Esophagus mucosa (tissue), 1 donor: ENCODE results near the gene SERGEF. TPM values are rescaled to one million over a fixed set of nuclear protein-coding genes. Genes with fewer than 3 reads are reported as not detected.

ENCODE experiments used
- ATAC-seq: fragments of 200-7000 bp; cut with Tn5 transposase; one replicate; pipeline ENCODE4 v1.9.1; 2020
- total RNA-seq: library from RNA; stranded (reverse); gene quantifications from one replicate; pipeline ENCODE4 v1.2.4, GENCODE V29; 2023
- donor health status: DM: yes; HTN: yes; CAD: no.

SERGEF gene
- total RNA-seq, 1 donor from 2014 or later: 17.1 TPM

- no peak for ATAC-seq
Observed at GRCh38 chr11:17855531-17856290, 157.1 kb downstream of the SERGEF start.

DNA sequence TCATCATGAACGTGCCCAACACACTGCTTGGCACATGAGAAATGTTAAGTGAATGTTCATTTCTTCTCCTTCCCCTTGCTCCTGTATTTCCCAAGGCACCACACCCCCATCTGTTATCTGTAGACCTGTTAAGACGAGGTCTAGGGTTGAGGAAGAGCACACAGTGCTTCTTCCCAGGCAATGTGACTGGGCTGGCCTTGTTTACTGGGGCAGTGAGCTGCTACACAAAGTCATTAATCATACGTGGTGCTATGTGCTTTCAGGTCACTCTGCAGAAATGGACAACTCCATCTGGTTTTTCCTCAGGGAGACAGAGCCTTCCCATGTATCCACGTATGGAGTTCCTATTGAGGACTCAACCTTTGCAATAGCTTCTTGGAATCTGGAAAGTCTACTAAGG lies 159.6 kb downstream of the SERGEF start:
- ATAC-seq: no peak

GRCh38 chr11:17852246-17852645 lies 160.6 kb downstream of the SERGEF start:
- ATAC-seq: no peak

GRCh38 chr11:17851697-17852096 lies 161.2 kb downstream of the SERGEF start:
- ATAC-seq: no peak

- no peak for ATAC-seq
Observed at GRCh38 chr11:17850336-17850735, 162.5 kb downstream of the SERGEF start.

- no peak for ATAC-seq
Observed at GRCh38 chr11:17848715-17849114, 164.1 kb downstream of the SERGEF start.

DNA sequence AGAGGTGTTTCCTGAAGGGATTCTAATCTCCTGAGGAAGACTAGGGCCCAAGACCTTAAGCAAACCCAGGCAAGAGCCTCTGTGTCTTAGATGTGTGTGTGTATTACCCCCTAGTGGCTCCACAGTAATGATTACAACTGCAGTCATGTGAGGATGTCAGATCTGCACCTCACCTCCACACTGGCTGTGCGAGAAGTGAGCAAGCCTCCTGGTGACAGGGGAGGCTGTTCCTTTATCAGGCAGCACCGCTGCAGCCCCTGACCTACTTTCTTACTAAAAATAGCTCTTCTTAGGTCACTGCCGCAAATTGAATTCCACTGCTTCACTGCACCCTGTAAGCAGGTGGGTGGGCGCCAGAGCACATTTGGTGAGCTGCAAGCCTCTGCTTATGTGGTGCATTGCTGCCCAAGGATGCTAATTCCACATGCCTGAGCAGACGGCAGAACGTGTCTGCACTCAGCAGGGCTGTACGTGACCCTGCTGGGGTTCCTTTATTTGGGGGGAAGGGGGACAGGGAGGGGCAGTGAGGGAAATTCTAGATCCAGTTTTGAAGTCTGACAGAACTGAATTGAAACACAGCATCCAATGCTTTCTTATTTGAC lies 165.9 kb downstream of the SERGEF start:
- ATAC-seq: no peak

GRCh38 chr11:17845431-17845881 lies 167.4 kb downstream of the SERGEF start:
- peak; percentile 43 for ATAC-seq

GRCh38 chr11:17840101-17840548 lies 172.7 kb downstream of the SERGEF start:
- no peak for ATAC-seq

DNA sequence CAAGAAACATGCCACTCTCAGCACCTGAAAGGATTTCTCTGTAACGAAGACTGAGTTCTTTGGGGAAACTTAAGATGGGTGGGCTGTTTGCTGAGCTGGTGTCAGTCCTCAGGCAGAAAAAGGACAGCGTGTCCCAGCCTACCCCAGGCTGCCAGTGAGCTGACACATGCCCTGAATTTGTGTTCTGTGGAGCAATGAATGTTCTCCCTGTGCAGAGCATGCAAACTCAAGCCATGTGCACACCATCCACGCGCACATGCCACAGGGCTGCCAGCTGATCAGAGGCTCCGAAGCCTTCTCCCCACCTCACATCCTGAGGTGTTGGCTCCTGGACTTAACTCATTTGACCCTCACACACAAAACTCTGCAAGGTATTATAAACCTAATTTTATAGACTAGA lies 173.4 kb downstream of the SERGEF start:
- no peak for ATAC-seq

- no peak for ATAC-seq
Observed at GRCh38 chr11:17838102-17838501, 174.7 kb downstream of the SERGEF start.

- ATAC-seq: no peak
Observed at GRCh38 chr11:17831883-17832282, 181.0 kb downstream of the SERGEF start.

DNA sequence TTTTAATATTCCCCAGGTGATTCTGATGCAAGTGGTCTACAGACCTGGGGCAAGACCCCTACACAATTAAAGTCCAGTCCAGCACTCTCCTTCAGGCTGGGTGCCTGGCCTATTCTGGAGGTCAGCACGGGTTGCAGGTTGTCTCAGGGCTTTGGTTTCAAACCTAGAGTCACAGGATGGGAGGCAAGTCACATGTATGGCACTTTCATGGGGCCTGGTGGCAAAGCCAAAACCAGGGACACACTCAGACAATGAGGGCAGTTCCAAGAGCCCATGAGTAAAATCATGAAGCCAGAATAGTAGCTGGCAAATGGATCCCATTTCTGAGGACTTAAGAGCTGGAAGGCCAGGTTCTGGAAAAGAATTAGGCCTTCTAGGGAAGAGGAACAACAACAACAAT lies 181.6 kb downstream of the SERGEF start:
- ATAC-seq: no peak

- ATAC-seq: no peak
Observed at GRCh38 chr11:17828311-17828751, 184.5 kb downstream of the SERGEF start.

DNA sequence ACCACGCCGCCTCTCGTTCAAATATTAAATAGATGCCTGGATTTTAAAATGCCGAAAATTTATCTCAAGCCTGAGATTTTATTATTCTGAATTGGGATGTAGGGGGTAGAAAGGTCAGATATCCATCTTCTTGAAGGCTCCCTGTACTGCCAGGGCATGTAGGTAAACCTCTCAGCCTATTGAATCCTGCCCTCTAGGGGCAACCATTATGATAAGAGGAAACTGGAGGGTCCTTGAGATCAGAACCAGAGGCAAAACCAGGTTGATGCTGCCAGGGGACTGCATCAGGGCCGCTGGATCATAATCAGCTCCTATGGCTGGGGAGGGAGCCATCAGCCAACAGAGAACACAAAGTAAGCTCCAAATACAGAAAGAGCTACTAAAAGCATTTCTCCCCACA lies 185.8 kb downstream of the SERGEF start:
- ATAC-seq: no peak

- no peak for ATAC-seq
Observed at GRCh38 chr11:17822401-17822781, 190.5 kb downstream of the SERGEF start.

DNA sequence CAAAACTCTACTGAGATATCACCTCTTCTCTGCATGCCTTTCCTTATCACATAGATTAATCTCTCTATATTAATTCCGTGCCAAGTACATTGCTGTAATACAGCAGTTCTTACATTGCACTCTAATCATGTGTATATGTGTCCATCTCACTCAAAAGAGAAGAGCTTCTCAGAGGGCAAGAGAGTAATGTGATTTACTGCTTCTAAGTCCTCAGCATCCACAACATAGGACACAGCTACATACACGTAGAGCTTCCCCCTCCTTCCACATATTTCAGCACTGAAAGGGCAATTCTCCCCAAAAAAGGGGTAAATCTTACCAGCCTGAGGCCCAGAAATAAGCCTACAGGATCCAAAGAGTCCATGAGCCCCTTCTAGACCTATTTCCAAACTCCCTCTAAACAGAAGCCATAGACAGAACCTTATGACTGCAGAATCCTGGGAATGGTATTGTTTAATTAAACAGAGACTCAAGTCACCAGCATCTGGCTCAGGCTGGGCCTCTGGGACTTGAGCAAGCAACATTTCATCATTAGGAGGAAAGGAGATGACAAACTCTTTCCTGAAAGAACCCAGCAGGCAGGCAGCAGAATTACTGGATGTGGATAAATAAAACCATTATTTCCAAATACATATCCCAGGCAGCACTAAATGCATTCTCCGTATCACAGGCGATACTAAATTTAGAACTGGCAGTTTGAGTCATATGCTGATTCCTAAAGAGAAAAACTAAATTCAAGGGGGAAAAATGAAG lies 191.0 kb downstream of the SERGEF start:
- ATAC-seq: no peak

DNA sequence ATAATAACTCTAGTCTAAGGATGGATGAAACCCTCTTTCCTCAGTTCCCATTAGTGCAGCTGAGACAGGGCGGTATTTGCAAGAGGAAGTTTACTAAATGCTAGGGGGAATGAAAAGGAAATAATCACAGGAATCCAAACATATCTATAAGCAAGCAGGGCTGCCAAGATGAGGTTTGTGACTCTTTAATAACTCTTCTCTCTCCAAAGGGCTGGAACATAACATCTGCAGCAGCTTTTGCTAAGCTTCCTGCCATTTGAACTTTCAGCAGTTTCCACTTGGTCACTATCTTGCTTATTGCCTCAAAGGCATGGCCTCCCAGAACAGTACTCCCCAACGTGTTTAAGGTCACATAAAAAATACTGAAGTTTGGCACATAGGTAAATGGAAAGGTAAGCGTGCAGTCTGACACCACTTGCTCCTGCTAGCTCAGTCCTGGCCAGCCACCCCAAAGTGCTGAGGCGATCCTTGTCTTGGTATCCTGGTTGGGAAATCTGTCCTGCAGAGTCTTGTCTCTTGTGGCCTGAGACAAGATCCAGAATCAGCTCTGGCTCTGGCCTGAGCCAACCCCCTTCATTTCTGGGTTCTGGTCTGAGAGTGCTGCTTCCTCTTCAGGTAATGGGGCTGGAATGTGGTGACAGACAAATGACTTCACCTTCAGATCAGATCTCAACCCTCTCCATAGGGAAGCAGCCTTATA lies 196.5 kb downstream of the SERGEF start:
- no peak for ATAC-seq

DNA sequence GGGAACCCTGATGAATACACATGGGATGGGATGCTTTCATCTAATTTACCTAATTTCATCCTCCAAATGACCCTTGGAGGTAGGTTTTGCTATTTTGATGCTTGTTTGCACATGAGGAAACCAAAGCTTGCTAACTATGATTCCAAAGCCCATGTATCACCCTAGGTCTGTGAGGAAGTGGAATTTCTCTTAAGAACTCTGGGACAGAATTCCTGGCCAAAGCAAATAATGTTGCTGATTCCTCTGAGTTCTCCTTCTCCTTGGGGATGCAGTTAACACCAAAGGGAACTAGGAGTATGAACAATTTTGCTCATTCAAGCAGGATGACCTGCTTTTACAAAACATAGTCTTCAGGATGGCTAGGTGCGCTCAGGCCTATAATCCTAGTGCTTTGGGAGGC lies 198.3 kb downstream of the SERGEF start:
- ATAC-seq: no peak

GRCh38 chr11:17813391-17814059 lies 199.3 kb downstream of the SERGEF start:
- ATAC-seq: no peak

- no peak for ATAC-seq
Observed at GRCh38 chr11:17812865-17813187, 200.0 kb downstream of the SERGEF start.

DNA sequence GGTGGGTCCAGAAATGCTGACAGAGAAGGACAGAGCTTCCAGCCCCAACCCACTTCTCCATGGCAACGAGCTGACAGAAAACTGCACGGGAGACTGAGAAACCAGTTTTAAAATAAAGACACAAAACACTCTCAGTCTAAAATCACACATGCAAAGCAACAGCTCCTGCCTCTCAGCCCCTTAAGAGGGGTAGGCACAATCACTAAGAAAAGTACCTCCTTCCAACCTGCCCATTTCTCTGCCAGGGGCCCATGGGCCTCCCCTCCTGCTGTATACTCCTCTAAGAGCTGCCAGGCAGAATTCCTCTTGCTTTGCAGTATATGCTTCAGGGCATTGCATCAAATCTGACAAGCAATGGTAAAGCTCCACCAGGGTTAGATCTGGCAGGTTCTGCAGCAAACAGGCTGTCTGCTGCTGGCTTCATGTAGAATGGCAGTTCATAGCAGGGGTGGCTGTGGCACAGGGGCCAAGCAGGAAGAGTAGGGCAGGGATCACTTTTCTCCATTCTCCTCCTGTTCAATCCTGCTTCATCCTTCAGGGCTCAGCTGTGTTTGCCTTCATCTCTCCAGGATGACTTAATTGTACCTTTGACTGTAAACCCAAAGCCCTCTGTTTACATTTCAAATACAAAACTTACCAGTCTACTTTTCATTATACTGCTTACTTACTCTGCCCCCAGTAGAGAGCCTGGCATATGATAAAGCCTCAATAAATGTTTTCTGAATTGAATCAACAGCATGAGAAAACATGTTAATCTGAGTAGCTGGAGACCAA lies 200.6 kb downstream of the SERGEF start:
- peak; percentile 47 for ATAC-seq
